Measurements from ENCODE around the gene HS1BP3.

- TF ChIP-seq CTCF (conservative IDR thresholded peaks at IDR 0.05 in 1 of 2, IDR thresholded peaks at IDR 0.05 in 1 of 2; ENCODE audit: extremely low read depth in 1 of 2, insufficient read depth in 1 of 2, low read depth in 1 of 2, low read length in 2 of 2) (no peak), EZH2 (IDR thresholded peaks at IDR 0.05; ENCODE audit: borderline replicate concordance, low read length) (no peak)
These were observed 1.2 kb upstream of the HS1BP3 start for GRCh38 chr2:20652141-20652540.
